8988T (cell line): ENCODE measurements around the gene NOTCH4.
A peak's percentile ranks its signal among the peaks of the same experiment; 100 is the strongest.
"Not testable (repeated sequence)": the region's sequence is repeated elsewhere in the genome, so short reads cannot be mapped to it uniquely, and the experiment has no call there.

Experiments
- DNase-seq: peaks from one replicate; pipeline ENCODE4 v3.0.0; 2011

Gene NOTCH4

DNA sequence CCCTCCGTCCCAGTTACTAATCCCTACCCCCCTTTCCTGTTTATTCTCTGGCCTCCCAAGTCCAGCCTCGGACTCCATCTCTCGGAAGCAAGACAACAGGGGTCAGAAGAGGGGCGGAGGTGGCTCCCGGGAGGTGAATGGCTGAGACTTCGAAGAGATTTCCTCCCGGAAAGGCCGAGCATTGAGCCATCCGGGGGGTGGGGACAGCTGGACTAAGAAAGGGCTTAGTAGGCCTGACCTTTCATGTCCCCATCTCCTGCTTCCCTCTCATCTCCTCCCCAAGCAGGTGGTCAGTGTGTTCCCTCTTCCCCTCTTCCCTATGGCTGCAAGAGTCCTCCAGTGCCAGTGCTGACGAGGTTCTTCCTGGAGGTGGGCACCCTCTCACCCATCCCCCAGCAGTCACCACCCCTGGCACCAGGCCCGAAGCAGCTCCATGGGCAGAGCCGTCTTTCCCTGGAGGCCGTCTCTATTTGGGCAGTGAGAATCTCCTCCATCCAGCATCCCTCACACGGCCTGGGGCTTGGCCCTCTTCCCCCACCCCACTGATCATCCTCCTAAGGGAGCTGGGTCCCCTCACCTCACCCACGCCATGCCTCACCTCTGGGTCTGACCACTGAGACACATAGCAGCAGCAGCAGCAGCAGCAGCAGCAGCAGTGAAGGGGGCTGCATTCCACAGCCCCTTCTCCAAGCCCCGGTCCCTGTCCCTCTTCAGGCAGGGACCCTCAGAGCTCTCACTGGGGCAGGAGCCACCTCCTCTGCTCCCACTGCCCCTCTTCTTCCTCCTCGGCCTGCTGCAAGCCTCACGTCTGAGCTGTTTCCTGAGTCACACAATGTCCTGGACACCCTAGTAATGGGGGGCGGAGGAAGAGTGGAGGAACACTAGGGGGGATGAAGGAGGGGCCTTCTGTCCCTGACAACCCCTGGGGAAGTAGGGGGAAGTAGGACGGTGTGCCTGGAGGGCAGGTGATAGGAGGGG is at the start of gene NOTCH4:
Gene NOTCH4 (minus strand): TSS at position 810 of the 978 bp plus-strand sequence. CDS start 139 bp downstream, at position 671.
- DNase-seq: no peak

DNA sequence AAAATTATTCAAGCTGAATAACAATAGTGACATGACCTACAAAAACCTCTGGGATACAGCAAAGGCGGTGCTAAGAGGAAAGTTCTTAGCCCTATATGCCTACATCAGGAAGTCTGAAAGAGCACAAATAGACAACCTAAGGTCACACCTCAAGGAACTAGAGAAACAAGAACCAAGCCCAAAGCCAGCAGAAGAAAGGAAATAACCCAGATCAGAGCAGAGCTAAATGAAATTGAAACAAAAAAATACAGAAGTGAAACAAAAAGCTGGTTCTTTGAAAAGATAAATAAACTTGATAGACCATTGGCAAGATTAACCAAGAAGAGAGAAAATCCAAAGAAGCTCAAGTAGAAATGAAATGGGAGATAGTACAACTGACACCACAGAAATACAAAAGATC is 47.6 kb upstream of the NOTCH4 start:
- no peak for DNase-seq

DNA sequence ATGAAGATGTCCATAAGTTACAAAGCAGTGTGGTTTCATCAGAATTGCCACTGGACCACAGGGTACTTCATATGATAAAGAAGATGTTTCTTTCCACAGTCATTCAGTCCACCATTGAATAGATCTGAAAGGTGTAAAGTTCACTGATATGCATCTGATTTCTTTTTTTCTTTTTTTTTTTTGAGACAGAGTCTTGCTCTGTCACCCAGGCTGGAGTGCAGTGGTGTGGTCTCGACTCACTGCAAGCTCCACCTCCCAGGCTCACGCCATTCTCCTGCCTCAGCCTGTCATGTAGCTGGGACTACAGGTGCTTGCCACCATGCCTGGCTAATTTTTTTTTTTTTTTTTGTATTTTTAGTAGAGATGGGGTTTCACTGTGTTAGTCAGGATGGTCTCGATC is 44.6 kb upstream of the NOTCH4 start:
- DNase-seq: not testable (repeated sequence)

DNA sequence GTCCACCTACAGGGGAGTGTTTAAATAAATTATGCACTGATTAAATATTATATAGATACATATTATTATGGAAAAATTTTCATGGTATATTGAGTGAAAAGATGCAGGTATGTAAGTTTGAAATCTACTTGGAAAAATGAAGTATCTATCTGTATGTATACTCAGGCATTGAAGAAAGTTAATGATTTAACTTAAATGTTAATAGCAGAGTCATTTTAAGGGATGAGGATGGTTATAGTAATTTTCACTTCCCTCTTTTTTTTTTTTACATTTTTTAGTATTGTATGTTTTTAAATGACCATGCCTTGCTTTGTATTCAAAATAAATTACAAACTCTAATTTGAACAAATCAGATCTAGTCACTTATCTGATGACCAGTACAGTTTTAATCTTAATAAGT is 43.2 kb upstream of the NOTCH4 start:
- DNase-seq: no peak

DNA sequence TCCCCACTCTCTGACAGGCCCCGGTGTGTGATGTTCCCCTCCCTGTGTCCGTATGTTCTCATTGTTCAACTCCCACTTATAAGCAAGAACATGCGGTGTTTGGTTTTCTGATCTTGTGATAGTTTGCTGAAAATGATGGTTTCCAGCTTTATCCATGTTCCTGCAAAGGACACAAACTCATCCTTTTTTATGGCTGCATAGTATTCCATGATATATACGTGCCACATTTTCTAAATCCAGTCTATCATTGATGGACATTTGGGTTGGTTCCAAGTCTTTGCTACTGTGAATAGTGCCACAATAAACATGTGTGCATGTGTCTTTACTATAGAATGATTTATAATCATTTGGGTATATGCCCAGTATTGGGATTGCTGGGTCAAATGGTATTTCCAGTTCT is 33.4 kb upstream of the NOTCH4 start:
- not testable (repeated sequence) for DNase-seq

DNA sequence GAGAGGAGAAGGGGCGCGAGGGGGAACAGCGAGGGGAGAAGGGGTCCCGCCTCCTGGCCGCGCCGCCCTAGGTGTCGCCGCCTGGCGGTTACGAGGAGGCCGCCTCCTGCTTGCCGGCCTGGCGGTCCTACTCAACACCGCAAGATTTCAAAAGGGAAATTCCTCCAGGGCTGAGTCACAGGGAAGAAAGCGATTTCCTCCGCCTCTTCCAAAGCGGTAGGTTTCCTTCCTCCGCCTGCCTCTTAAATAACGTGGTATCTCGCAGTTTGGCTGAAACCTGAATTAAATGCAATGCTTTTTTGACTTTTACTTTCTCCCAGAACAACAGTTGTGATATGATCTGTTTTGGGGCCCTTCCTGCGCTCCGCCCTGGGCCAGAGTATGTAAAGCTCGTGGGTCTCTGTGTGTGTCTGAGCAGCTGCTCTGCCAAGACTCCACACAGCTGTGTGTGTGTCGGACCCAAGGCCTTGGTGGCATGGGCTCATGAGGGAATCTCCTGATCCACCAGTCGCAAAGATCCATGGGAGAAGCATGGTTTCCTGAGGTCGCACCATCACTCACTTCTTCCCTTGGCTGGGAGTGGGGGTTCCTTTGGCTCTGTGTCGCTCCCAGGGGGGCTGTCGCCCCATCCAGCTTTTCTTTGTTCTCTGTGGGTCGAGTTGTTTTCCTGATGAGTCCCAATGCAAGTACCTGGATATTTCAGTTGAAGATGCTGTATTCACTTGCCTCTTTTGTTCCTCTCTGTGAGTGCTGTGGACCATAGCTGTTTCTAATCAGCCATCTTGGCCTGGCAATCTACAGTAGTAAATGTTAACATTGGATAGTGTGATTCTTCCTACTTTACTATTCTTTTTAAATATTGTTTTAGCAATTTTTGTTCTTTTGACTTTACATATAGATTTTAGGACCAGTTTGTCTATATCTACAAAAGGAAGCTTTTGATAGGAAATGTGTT is 31.6 kb upstream of the NOTCH4 start:
- peak; percentile 56 for DNase-seq

DNA sequence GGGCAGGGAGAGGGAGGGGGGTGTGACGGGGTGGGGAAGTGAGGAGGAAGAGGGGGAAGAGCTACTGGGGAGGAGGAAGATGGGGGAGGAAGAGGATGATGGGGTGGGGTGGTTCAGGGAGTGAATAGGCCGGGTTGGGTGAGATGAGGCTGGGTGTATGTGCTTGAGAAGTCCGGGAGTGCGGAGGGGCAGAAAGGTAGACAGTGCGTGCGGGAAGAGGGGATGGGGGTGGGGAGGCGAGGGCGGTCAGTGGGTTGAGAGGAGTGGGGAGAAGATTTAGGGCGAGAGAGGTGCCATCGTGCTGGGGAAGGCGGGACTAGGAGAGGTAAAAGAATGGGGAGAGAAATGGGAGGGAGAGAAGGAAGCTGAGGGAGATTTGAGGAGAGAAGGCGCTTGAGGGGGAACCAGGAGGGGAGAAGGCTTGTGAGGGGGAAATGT is 30.9 kb upstream of the NOTCH4 start:
- DNase-seq: no peak

DNA sequence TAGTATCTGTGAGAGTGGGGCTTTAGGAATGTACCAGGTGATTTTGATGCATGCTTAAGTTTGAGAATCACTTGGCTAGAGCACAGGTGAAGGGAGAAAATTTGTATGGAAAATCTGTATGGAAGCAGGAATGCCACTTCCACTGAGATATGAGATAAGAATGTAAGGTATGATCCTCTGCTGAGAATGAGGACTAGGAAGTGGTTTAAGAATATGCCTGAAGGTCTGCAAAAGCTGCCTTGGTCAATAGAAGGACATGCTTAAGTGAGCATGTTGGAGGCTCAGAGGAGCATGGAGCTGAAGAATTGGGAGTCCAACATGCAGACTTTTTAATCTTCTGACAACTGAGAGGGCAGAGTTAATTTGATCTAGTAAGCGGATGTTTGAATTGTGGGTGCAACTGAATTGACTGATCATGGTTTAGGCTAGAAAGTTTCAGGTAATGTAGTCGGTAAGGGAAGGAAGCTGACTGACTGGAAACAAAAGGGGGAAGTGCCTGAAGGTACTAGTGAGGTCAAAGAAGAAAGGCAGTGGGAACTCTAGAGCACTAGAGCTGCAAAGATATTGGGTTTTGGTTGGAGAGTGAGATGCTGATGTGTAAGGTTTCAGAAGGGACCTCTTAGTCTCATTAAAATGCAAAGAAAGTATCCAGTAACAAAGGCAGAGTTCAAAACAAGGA is 28.6 kb upstream of the NOTCH4 start:
- no peak for DNase-seq

DNA sequence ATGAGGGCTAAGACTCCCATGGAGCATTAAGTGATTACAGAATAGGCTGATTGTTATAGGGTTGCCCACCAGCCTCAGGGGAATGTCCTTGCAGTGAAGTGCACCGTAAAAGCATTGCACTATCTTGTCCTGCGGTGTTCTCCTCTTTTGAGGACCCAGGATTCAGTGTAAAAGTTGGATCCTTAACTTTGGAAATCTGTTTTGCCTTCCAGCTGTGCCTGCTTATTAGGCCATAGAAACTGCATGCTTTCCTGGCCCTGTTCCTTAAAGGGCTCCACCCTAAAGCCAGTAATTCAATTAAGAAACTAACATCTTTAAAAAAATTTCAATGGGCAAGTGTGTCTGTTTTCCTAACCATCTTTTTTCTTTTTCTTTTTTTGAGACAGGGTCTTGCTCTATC is 25.4 kb upstream of the NOTCH4 start:
- no peak for DNase-seq

DNA sequence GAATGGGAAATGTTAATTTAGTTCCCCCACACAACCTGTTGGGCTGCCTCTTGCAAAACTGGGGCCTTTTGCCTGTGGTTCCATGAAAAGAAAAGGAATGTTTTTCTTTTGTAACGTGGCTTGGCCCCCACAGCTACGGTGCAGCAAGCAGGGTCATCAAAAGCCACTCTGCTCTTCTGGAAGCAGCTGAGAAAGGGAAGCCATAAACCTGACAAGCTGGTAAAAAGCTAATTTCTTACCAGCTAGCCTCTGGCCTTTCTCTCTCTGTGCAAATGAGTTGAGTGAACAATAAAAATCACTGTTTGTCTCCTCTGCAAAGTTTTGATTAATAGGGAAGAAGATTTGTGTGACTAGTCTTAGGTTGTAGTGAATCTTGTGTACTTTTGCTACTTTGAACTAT is 23.5 kb upstream of the NOTCH4 start:
- DNase-seq: no peak

DNA sequence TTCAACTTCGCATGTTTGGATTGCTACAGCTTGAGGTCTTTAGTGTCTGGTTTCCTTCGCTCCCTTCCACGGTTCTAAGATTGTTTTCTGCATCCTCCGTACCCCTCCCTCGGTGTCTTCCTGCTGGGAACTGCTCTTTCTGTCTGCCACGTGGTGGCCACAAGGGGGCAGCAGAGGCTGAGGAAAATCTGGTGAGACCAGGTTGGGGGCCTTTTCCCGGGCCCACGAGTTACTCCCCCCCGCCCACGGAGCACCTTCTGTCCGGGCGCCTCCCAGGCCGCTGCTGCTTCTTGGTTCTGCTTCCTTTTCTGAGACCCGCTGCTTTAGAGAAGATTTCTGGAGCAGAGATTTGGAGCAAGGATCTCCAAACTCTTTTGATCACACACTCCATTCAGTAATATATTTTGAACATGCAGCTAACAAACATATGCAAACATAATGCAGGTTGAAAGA is 21.1 kb upstream of the NOTCH4 start:
- peak; percentile 82 for DNase-seq

DNA sequence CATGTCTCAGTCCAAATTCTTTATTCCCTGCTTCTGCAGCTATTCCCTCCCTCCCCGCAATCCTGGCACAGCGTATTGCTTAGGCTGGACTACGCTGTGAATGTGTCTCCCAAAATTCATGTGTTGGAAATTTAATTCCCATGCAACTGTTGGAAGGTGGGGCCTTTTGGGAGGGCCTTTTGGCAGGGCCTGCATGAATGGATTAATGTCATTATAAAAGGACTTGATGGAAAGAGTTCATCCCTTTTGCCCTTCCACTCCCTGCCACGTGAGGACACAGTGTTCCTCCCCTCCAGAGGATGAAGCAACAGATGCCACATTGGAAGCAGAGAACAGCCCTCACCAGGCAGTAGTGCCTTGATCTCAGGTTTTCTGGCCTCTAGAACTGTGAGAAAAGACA is 20.4 kb upstream of the NOTCH4 start:
- DNase-seq: no peak

DNA sequence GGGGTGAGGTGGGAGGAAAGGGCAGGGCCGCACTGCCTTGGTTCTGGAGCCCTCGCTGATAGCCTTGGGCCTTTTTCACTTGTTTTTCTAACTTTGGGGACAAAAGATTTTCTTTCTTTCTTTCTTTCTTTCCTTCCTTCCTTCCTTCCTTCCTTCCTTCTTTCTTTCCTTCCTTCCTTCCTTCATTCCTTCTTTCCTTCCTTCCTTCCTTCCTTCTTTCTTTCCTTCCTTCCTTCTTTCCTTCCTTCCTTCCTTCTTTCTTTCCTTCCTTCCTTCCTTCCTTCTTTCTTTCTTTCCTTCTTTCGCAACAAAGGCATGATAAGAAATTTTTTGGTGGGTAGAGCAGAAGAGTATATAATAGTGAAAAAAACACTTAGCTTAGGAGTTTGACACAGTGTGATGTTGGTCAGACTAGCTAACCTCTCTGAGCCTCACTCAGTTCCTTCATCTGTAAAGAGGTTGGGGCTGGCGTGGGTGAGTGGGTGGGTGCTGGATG is 18.5 kb upstream of the NOTCH4 start:
- not testable (repeated sequence) for DNase-seq

DNA sequence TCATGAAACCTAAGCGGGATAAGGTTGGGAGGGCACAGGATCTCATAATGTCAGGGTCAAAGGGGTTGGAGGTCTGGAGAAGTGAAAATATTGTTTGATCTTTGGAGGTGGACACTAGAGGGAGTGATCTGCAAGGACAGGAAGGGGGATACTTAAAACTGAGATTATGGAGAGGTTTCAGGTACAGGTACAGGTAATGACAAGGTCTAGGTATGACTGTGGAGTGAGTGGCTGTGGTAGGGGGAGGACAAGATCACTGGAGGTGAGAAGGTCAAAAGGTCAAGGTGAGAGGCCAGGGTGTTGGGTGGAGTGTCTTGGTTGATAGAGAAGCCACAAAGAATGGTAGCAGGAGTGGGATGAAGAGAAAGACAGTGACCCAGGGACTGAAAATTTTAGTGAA is 16.8 kb upstream of the NOTCH4 start:
- no peak for DNase-seq

DNA sequence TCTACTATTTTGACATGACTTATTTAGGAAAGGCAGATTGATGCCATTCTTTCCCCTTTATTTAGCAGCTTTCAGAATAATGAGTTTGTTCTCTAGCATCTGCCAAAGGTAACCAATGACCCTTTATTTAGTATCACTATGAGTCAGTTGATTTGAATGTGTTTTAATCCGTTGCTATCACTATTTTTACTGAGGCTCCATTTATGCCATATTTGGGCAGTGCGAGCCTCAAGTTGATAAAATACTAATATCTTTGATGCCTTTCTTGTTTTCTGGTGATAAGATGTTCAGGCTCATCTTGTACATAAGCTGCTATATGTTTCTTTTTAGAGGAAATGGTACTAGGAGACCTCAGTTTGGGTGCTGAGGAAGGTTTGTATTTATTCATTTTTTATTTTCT is 15.6 kb upstream of the NOTCH4 start:
- no peak for DNase-seq

DNA sequence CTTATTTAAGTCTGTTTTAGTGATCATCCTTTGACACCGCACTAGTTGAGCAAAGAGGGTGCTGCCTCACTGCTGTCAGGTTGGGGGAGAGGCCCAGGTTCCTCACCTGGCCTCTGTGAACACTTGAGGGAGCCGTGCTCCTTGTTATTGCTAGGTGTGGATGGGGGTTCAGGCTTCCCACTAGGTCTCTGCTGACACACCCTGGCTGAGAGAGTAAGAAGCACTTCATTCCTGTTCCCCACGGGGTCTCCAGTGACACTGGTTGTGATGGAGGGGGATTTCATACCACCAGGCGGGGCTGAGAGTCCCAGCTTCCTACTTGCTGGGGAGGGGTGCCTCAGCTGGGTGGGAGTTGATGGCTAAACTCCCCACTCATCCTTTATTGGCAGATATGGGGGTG is 11.1 kb upstream of the NOTCH4 start:
- no peak for DNase-seq

DNA sequence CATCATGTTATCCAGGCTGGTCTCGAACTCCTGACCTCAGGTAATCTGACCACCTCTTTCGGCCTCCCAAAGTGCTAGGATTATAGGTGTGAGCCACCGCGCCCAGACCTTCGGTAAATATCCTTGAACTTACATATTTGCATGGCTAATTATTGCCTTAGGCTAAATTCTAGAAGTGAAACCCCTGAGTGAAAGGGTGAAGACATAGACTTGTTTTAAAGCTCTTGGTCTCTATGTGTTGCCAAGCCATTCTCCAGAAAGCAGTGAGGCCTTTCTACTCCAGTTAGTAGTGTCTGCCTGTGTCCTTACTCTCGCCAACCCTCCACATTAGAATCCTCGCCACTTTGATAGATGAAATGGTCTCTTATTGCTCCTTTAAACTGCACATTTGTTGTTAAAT is 2.6 kb upstream of the NOTCH4 start:
- no peak for DNase-seq

DNA sequence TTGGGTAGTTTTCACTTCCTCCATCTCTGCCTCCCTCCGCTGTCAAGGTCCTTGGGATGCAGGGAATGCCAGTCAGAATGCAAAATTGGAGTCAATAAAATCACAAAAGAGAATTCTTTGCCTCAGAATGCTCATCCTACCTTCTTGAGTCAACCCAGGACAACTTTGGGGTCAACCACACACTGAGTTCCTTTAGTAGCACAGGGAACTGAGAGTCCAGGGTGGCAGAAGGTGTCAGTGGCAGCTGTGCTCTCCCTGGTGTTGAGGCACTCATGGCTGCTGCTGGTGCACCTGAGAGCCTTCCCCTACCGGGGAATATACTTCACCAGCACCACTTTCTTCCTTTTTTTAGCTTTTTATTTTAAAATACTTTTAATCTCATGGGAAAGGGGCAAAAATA is 829 bp upstream of the NOTCH4 start:
- DNase-seq: no peak

DNA sequence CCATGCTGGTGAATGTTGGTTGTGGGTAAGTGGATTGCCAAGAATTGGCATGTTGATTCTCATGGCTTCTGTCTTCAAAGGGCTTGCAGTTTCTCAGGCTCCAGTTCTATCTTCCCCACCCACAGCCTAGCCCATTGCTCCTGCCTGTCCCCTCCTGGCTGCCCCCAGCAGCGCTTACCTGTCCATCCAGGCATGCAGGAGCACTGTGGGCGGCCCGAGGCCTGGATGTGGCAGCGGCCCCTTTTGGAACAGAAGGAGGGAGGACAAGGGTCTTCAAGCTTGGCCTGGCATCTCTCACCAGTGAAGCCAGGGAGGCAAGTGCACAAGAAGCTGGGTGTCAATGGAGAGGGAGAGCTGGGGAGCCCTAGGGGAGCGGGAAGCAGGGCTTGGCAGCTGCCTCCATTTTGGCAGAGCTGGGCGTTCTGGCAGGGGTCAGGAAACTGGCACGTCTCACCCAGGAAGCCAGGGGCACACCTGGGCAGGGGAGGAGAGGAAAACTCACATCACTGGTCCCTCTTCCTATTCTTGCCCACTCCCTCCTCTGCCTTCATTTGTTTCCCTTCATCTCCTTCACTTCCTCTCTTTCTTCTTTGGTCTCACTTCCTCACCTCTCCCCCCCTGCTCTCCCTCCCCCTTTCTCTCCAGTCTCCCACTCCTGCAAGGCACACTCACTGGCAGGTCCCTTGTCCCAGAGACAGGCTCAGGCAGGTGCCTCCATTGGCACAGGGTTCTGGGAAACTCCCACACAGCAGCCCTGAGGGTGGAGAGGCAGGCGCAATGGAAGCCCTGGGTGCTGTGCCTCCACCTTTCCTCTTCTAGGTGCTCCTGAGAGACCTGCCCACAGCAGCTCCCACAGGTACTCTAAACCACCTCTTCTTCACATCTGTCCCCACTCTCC is 1.3 kb downstream of the NOTCH4 start:
- DNase-seq: no peak

DNA sequence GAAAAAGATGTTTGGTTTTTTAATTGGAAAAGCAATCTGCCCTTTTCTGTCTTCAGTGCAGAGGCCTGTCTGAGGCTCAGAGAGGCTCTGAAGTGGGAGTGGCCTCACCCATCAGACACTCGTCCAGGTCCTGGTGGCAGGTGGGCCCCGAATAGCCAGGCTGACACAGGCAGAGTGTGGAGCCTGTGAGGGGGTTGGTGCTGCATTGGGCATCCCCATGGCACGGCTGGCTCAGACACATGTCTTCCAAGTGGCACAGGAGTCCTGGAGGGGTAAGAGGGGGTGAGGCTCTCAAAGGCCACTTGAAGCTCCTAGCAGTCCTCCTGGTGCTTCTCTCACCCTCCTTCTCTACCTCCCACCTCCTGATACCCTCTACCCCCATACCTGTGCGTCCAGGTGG is 3.8 kb downstream of the NOTCH4 start:
- DNase-seq: no peak

DNA sequence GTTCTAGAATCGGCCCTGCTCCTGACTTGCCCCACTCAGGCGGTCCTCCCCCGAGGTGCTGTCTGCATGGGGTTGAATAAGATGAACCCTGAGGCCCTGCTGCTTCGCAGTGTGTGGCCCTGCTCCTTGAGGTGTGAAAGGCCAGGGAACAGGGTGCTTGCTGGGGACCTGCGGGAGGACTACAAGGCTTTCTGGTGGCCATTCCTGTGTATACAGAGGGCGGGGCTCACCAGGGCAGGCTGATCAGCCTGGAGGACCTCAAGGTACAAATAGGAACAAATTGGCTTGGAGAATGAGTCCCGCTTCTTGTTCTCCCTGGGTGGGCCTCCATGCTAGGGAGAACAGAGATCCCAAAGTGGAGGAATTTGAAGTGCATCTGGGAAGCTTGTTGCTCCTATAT is 5.7 kb downstream of the NOTCH4 start:
- no peak for DNase-seq

DNA sequence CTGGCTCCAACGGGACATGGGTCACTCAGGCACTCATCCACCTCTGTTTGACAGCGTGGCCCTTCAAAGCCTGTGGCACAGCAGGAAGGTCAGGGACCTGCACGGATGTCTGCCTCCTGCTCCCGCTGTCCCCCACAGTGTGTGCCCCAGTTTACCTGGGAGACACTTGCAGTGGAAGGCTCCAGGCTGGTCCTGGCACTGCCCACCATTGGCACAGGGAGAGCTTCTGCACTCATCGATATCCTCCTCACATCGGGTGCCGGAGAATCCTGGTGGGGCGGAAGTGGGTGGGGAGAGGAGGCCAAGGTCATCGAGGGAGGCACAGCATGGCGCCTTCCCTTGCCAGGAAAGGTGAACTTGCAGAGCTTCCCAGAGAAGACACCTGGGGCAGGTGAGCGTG is 6.9 kb downstream of the NOTCH4 start:
- no peak for DNase-seq
